HCT116 (cell line): Measurements from ENCODE around the gene ACTG1. TPM values are rescaled to one million over a fixed set of nuclear protein-coding genes. Genes with fewer than 3 reads are reported as not detected.
A peak's percentile ranks its signal among the peaks of the same experiment; 100 is the strongest.

ENCODE experiments used
- ATAC-seq: fragments of 200-7000 bp; cut with Tn5 transposase; 2 replicates; pipeline ENCODE4 v1.9.1; 2020; ENCODE audit warnings: mild to moderate bottlenecking, moderate library complexity
- BruUV-seq: library from RNA; stranded (reverse); fragments of 400-500 nt; replicated peaks from 2 replicates; lab custom pipeline; 2021; lab: Mats Ljungman, UMichigan
- CTCF ChIA-PET: fragments of 300-600 bp; sonication (Branson Sonifier 250); formaldehyde crosslinking; loops from one replicate; lab custom pipeline; 2021; ENCODE audit warnings: antibody characterized with exemption; lab: Charles Lee
- POLR2A ChIA-PET: fragments of 300-600, 350-600 bp; sonication (Branson Sonifier 250); formaldehyde crosslinking; loops from one replicate; lab custom pipeline; 2021; ENCODE audit warnings: antibody characterized with exemption; lab: Charles Lee
- RAD21 ChIA-PET, 2 experiments: fragments of 300-600 bp; sonication (Branson Sonifier 250); formaldehyde crosslinking; loops; one replicate each; lab custom pipeline; 2023; ENCODE audit warnings: low total read pairs in 2 of 2; ENCODE audit not compliant: uncharacterized antibody in 2 of 2, unreplicated experiment in 2 of 2, low non-redundant PET in 1 of 2; lab: Charles Lee
- DNase-seq: peaks from one replicate; pipeline ENCODE4 v3.0.0-alpha.2; 2010; ENCODE audit warnings: low read depth, low spot score
- H2AFZ ChIP-seq: fragments of 200-600 bp; shearing (Covaris generic), sonication (generic); 2 replicates; pipeline ENCODE4 v1.6.1; 2017; ENCODE audit warnings: low read depth, mixed run types, mixed read lengths, antibody characterized with exemption, low read length; ENCODE audit not compliant: poor library complexity, severe bottlenecking
- H3K27ac ChIP-seq: 2 replicates; pipeline ENCODE4 v1.5.1; 2012; ENCODE audit warnings: low read depth, low read length
- H3K27me3 ChIP-seq: fragments of 200-600 bp; sonication (generic); 2 replicates; pipeline ENCODE4 v1.6.1; 2016; ENCODE audit warnings: mixed run types, low read length, mixed read lengths; ENCODE audit not compliant: insufficient read depth
- H3K36me3 ChIP-seq, 2 experiments: fragments of 200-500 bp in 1 of 2; fragments of 200-600 bp in 1 of 2; sonication (Bioruptor generic) in 1 of 2; sonication (generic) in 1 of 2; 2 replicates each; pipeline versions ENCODE4 v1.5.1 to v1.6.1; 2014 to 2016; ENCODE audit warnings: low read length in 2 of 2, inconsistent platforms in 1 of 2, mixed read lengths in 1 of 2, mixed run types in 1 of 2; ENCODE audit not compliant: insufficient read depth in 2 of 2, control insufficient read depth in 1 of 2
- H3K4me1 ChIP-seq, 2 experiments: fragments of 200-600 bp in 1 of 2; sonication (generic) in 1 of 2; 2 replicates each; pipeline versions ENCODE4 v1.5.1 to v1.6.1; 2012 to 2017; ENCODE audit warnings: low read length in 2 of 2, inconsistent platforms in 1 of 2, mild to moderate bottlenecking in 1 of 2, mixed read lengths in 1 of 2, mixed run types in 1 of 2, moderate library complexity in 1 of 2; ENCODE audit not compliant: insufficient read depth in 2 of 2, control insufficient read depth in 1 of 2
- H3K4me2 ChIP-seq: fragments of 200-600 bp; sonication (generic); 2 replicates; pipeline ENCODE4 v1.6.1; 2017; ENCODE audit warnings: mixed run types, low read length, mixed read lengths
- H3K4me3 ChIP-seq, 2 experiments: fragments of 200-600 bp in 1 of 2; sonication (generic) in 1 of 2; replicated peaks in 1 of 2; 2 replicates each; pipeline ENCODE4 v1.5.1; 2011 to 2016; ENCODE audit warnings: low read length in 2 of 2, control low read depth in 1 of 2, low read depth in 1 of 2, mild to moderate bottlenecking in 1 of 2, mixed read lengths in 1 of 2, mixed run types in 1 of 2
- H3K79me2 ChIP-seq: fragments of 200-600 bp; sonication (generic); 2 replicates; pipeline ENCODE4 v1.6.1; 2017; ENCODE audit warnings: mild to moderate bottlenecking, mixed run types, low read length, moderate library complexity, mixed read lengths; ENCODE audit not compliant: insufficient read depth
- H3K9ac ChIP-seq: fragments of 200-600 bp; sonication (generic); 2 replicates; pipeline ENCODE4 v1.6.1; 2016; ENCODE audit warnings: low read length, mixed read lengths
- H3K9me2 ChIP-seq: fragments of 200-600 bp; sonication (generic), shearing (Covaris generic); 2 replicates; pipeline ENCODE4 v1.6.1; 2017; ENCODE audit warnings: mixed run types, mild to moderate bottlenecking, moderate library complexity; ENCODE audit not compliant: insufficient read depth
- H3K9me3 ChIP-seq, 2 experiments: fragments of 200-500 bp in 1 of 2; fragments of 200-600 bp in 1 of 2; sonication (Bioruptor generic) in 1 of 2; sonication (generic) in 1 of 2; 2 replicates each; pipeline ENCODE4 v1.6.1; 2014 to 2017; ENCODE audit warnings: low read length in 2 of 2, mixed read lengths in 2 of 2, inconsistent platforms in 1 of 2, low read depth in 1 of 2, mild to moderate bottlenecking in 1 of 2, mixed run types in 1 of 2, moderate library complexity in 1 of 2; ENCODE audit not compliant: control insufficient read depth in 1 of 2, insufficient read depth in 1 of 2
- H4K20me1 ChIP-seq: fragments of 200-600 bp; sonication (generic), shearing (Covaris generic); 2 replicates; pipeline ENCODE4 v1.6.1; 2017; ENCODE audit warnings: mixed run types, mild to moderate bottlenecking, moderate library complexity; ENCODE audit not compliant: insufficient read depth
- ATF3 ChIP-seq: IDR thresholded peaks from 2 replicates; pipeline ENCODE4 v1.6.1; 2012
- CEBPB ChIP-seq: IDR thresholded peaks from 2 replicates; pipeline ENCODE4 v1.6.1; 2012; ENCODE audit warnings: low read depth
- EGR1 ChIP-seq: IDR thresholded peaks from 2 replicates; pipeline ENCODE4 v1.6.1; 2012; ENCODE audit warnings: low read depth
- ELF1 ChIP-seq: IDR thresholded peaks from 2 replicates; pipeline ENCODE4 v1.6.1; 2012; ENCODE audit warnings: low read depth, borderline replicate concordance
- EZH2 ChIP-seq: fragments of 200-600 bp; sonication (generic); IDR thresholded peaks from 2 replicates; pipeline ENCODE4 v1.6.1; 2017; ENCODE audit warnings: antibody characterized with exemption, mixed run types
- EZH2phosphoT487 ChIP-seq: fragments of 200-600 bp; IDR thresholded peaks from 2 replicates; pipeline ENCODE4 v1.6.1; 2018; ENCODE audit warnings: antibody characterized with exemption, borderline replicate concordance
- FOSL1 ChIP-seq: IDR thresholded peaks from 2 replicates; pipeline ENCODE4 v1.6.1; 2012; ENCODE audit warnings: low read depth
- MAX ChIP-seq: IDR thresholded peaks from 2 replicates; pipeline ENCODE4 v1.6.1; 2012
- POLR2A ChIP-seq: IDR thresholded peaks from 2 replicates; pipeline ENCODE4 v1.7.0; 2011; ENCODE audit warnings: borderline replicate concordance; ENCODE audit not compliant: insufficient read depth, insufficient read length; ENCODE audit errors: extremely low read depth
- POLR2AphosphoS5 ChIP-seq: IDR thresholded peaks from 2 replicates; pipeline ENCODE4 v1.6.1; 2011; ENCODE audit warnings: mild to moderate bottlenecking, low read depth, low read length, moderate library complexity
- RAD21 ChIP-seq: IDR thresholded peaks from 2 replicates; pipeline ENCODE4 v1.6.1; 2012; ENCODE audit warnings: low read depth, mild to moderate bottlenecking
- REST ChIP-seq: IDR thresholded peaks from 2 replicates; pipeline ENCODE4 v1.6.1; 2012; ENCODE audit warnings: low read depth
- SIN3A ChIP-seq: IDR thresholded peaks from 2 replicates; pipeline ENCODE4 v1.6.1; 2012; ENCODE audit warnings: low read depth
- SP1 ChIP-seq: IDR thresholded peaks from 2 replicates; pipeline ENCODE4 v1.6.1; 2012; ENCODE audit warnings: low read depth
- TCF7L2 ChIP-seq: IDR thresholded peaks from 2 replicates; pipeline ENCODE4 v1.7.0; 2011; ENCODE audit warnings: borderline replicate concordance, inconsistent platforms; ENCODE audit not compliant: insufficient read depth, insufficient read length; ENCODE audit errors: extremely low read depth
- YY1 ChIP-seq: IDR thresholded peaks from 2 replicates; pipeline ENCODE4 v1.6.1; 2011; ENCODE audit warnings: low read length, low read depth, moderate library complexity, mild to moderate bottlenecking; ENCODE audit not compliant: insufficient replicate concordance; ENCODE audit errors: extremely low read depth
- ZBTB33 ChIP-seq: IDR thresholded peaks from 2 replicates; pipeline ENCODE4 v1.6.1; 2011; ENCODE audit warnings: mild to moderate bottlenecking, low read length, moderate library complexity; ENCODE audit not compliant: insufficient replicate concordance; ENCODE audit errors: extremely low read depth
- ZFX ChIP-seq: fragments of 450-650 bp; IDR thresholded peaks from 2 replicates; pipeline ENCODE4 v1.6.1; 2017
- ZNF274 ChIP-seq: fragments of 200-500 bp; sonication (Bioruptor generic); IDR thresholded peaks from 2 replicates; pipeline ENCODE4 v1.6.1; 2014; ENCODE audit warnings: mild to moderate bottlenecking, low read depth, low read length, inconsistent platforms
- intact Hi-C: fragments of 100-400 bp; cut with micrococcal nuclease; formaldehyde crosslinking; loops from 2 replicates; pipeline ENCODE4 v1.10.0; 2022
- total RNA-seq: library from RNA; stranded (reverse); gene quantifications from one replicate; pipeline ENCODE4 v1.2.1, GENCODE V29; 2021; ENCODE audit not compliant: unreplicated experiment

The ACTG1 gene
- total RNA-seq, 1 experiment from 2014 or later, result 6,223 TPM

- Histone ChIP-seq H3K79me2 (no peaks in the 10 kb centered on the region; the same call in 1 of the 2 replicates), H3K4me3 (peak overlapping the region; percentile 45 to 56), H3K4me2 (peak overlapping the region; percentile 84), H3K27me3 (no peaks in the 10 kb centered on the region), H3K36me3 (no peaks in the 10 kb centered on the region), H3K9me3 (no peaks in the 10 kb centered on the region), H4K20me1 (no peaks in the 10 kb centered on the region), H2AFZ (peak overlapping the region; percentile 19), H3K4me1 (peaks cover 21 to 52% of the 10 kb centered on the region in 2 experiments), H3K9me2 (no peaks in the 10 kb centered on the region), H3K9ac (peak overlapping the region; percentile 74), H3K27ac (peak overlapping the region; percentile 74)
- ATAC-seq, result peak; percentile 77
- ChIA-PET CTCF (interaction anchor here (0.6 to 2.7 kb wide), 24 partner anchors 10 to 364 kb away, joined by 3 to 20 read pairs (median 5); partner anchors contain the start of genes CEP131, NDUFAF8, SLC38A10 and TEPSIN), POLR2A (interaction anchor here (0.7 to 1.6 kb wide), 10 partner anchors 12 to 193 kb away, joined by 3 to 11 read pairs (median 4); partner anchors contain the start of genes ACTG1 and BAHCC1), RAD21 (interaction anchor here (0.6 to 1.5 kb wide), 15 partner anchors 12 to 495 kb away, joined by 3 to 8 read pairs (median 5); partner anchors contain the start of genes BAHCC1 (in 1 of the 2), CEP131 (in 1 of the 2) and FSCN2 (in 1 of the 2))
- intact Hi-C loops, result loop anchor here (1.0 kb wide), 2 partner anchors 53 to 231 kb away; no protein-coding TSS in a partner anchor
- DNase-seq, result peak; percentile 85
- no TSS peak for BruUV-seq
- TF ChIP-seq MAX (peak; percentile 94), CEBPB (no peak), ZFX (peak; percentile 27; the same call in 1 of the 2 replicates), RAD21 (peak; percentile 99), EZH2 (no peak), EGR1 (no peak), SIN3A (no peak), EZH2phosphoT487 (no peak), TCF7L2 (peak; percentile 56), ELF1 (no peak), POLR2A (no peak), REST (no peak), FOSL1 (no peak), SP1 (no peak; the same call in 1 of the 2 replicates), POLR2AphosphoS5 (peak; percentile 48), ZBTB33 (peak; percentile 65), ZNF274 (no peak), ATF3 (no peak), YY1 (peak; percentile 72)
These were observed 28.2 kb downstream of the ACTG1 start for GRCh38 chr17:81484195-81484979.
